ENCODE data around the gene UBE4A. TPM values are rescaled to one million over a fixed set of nuclear protein-coding genes. Genes with fewer than 3 reads are reported as not detected.

UBE4A gene
- total RNA-seq, 2 experiments from 2014 or later, result 42.6 to 49.1 TPM

DNA sequence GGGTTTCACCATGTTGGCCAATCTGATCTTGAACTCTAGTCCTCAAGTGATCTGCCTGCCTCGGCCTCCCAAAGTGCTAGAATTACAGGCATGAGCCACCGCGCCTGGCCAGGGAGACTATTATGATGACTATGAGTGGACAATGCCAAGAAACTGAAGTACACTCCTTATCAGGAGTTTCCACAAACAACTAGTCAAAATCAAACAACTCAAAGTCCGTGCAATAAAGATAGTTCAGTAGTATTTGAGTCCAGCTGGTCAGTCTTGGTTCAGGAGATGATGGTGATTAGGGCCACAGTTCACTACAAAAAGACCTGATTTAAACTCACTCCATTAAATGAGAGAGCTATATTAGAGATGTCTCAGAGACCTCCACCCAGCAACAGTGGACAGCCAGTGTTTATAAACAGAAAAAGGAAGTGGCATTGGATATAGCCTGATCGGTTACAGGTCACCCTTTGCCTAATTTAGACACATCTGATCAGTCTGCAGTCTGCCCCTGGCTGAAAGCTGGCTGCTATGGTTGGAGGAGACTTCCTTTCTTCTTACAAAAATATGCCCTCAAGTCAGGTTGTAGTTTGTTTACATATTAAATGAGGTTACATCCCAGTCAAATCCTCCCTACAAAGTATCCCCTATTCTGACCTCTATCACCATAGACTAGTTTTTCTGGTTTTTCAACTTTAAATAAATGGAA, 37.9 kb upstream of the UBE4A start:
- Mint-ChIP-seq H3K9me3 (peaks cover 18% of the 10 kb centered on the region), H3K27ac (peak overlapping the region; percentile 20)

GRCh38 chr11:118322721-118323120, 36.7 kb upstream of the UBE4A start:
- no peak for DNase-seq
- ChIA-PET CTCF (interaction anchor here (1.1 to 1.6 kb wide), 4 partner anchors 11 to 111 kb away, joined by 3 to 5 read pairs (median 4); partner anchors contain the start of gene CD3D), POLR2A (no interaction called here)
- H3K4me1 Mint-ChIP-seq, result peaks cover 51% of the 10 kb centered on the region
- peaks cover 47% of the 10 kb centered on the region for H3K36me3 Mint-ChIP-seq (ENCODE audit: low read depth)
- H3K27me3 Mint-ChIP-seq, result no peaks in the 10 kb centered on the region
- no peak overlapping the region for H3K27ac Mint-ChIP-seq
- H3K9me3 Mint-ChIP-seq, result peaks cover 14% of the 10 kb centered on the region
- no peak overlapping the region for H3K4me3 Mint-ChIP-seq

More for the DNA sequence above, 37.9 kb upstream of the UBE4A start:
- DNase-seq, result no peak
- POLR2A ChIA-PET, result no interaction called here
- CTCF ChIA-PET, result interaction anchor here (1.2 to 1.5 kb wide), 2 partner anchors 22 to 123 kb away, joined by 4 read pairs; partner anchors contain the start of gene CD3G
- H3K4me3 Mint-ChIP-seq, result no peak overlapping the region
- H3K36me3 Mint-ChIP-seq (ENCODE audit: low read depth), result peaks cover 52% of the 10 kb centered on the region
- H3K27me3 Mint-ChIP-seq, result no peaks in the 10 kb centered on the region
- peaks cover 59% of the 10 kb centered on the region for H3K4me1 Mint-ChIP-seq

DNA sequence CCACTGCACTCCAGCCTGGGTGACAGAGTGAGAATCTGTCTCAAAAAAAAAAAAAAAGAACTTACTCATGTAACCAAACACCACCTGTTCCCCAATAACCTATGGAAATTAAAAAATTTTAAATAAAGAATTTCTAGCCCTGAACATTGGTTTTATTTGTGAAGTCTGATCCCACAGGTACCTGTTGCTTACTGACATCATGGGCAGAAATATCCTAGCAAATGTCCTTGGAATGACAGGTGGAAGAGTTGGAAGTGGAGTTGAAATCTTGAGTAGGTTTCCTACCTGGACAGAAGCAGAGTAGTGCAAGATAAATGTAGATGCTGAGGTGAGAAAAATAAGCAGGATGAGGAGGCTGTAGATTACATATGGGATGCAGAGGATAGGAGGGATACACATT, 34.1 kb upstream of the UBE4A start:
- POLR2A ChIA-PET, result no interaction called here
- no peak overlapping the region for H3K4me3 Mint-ChIP-seq
- DNase-seq, result no peak
- CTCF ChIA-PET, result interaction anchor here (1.0 kb wide), 1 partner anchor 355 kb away, joined by 4 read pairs; no protein-coding TSS in a partner anchor
- H3K4me1 Mint-ChIP-seq, result peaks cover 29% of the 10 kb centered on the region
- H3K27me3 Mint-ChIP-seq, result no peaks in the 10 kb centered on the region
- H3K27ac Mint-ChIP-seq, result no peak overlapping the region
- peaks cover 37% of the 10 kb centered on the region for H3K36me3 Mint-ChIP-seq (ENCODE audit: low read depth)
- peaks cover 9% of the 10 kb centered on the region for H3K9me3 Mint-ChIP-seq

- Mint-ChIP-seq H3K27ac (no peak overlapping the region), H3K9me3 (peaks cover 2% of the 10 kb centered on the region), H3K4me1 (peaks cover 12% of the 10 kb centered on the region), H3K36me3 (ENCODE audit: low read depth) (peaks cover 29% of the 10 kb centered on the region), H3K4me3 (no peak overlapping the region), H3K27me3 (no peaks in the 10 kb centered on the region)
- no peak for DNase-seq
- ChIA-PET CTCF (no interaction called here), POLR2A (no interaction called here)
Observed at GRCh38 chr11:118328745-118329144, 30.7 kb upstream of the UBE4A start.

DNA sequence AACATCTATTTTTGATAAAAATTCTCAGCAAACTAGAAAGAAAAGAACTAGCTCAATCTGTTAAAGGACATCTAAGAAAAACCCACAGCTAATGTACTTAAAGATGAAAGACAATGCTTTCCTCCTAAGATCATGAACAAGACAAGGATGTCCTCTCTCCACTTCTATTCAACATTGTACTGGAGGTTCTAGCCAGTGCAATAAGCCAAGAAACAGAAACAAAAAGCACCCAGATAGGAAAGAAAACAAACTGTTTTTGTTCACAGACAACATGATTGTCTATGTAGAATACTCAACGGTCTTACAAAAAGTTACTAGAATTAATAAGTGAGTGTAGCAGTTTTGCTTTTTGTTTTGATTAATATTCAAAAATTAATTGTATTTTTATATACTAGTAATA, 24.7 kb upstream of the UBE4A start:
- CTCF ChIA-PET, result no interaction called here
- POLR2A ChIA-PET, result no interaction called here
- Mint-ChIP-seq H3K9me3 (no peaks in the 10 kb centered on the region), H3K4me3 (peak overlapping the region; percentile 25), H3K27me3 (no peaks in the 10 kb centered on the region), H3K4me1 (peaks cover 51% of the 10 kb centered on the region), H3K27ac (peak overlapping the region; percentile 75), H3K36me3 (ENCODE audit: low read depth) (peaks cover 46% of the 10 kb centered on the region)
- DNase-seq, result no peak

- peaks cover 60% of the 10 kb centered on the region for H3K36me3 Mint-ChIP-seq (ENCODE audit: low read depth)
Observed at GRCh38 chr11:118338637-118339061, 20.8 kb upstream of the UBE4A start.

DNA sequence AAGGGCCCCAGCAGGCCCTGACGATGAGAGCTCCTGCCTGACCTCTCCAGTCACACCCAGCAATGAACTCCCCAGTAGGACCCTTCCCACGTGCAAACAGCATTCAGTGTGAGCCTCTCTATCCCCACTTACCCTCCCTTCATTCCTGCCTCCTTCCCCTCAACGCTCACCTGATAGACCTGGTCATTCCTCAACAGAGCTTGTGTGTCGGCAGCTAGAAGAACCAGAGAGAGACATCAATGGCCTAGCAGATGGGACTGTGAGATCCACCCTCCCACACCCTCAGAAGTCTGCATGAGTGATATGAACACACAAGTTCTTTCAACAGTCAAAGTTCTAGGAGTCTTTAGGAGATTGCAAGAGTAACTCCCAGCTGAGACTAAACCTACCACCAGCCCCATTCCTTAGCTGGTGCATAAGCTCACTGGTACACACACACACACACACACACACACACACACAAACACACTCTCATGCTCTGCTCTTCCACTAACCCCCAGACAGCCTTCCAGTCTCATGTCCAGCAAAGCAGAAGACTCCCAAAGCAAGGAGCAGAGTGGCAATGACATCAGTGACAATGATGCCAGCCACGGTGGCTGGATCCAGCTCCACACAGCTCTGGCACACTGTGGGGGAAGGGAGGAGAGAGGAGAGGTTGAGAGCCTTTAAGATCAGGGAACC, 20.0 kb upstream of the UBE4A start:
- POLR2A ChIA-PET, result no interaction called here
- CTCF ChIA-PET, result interaction anchor here (0.6 to 5.6 kb wide), 9 partner anchors 13 to 168 kb away, joined by 3 to 24 read pairs (median 4); no protein-coding TSS in a partner anchor
- H3K27ac Mint-ChIP-seq, result peak overlapping the region; percentile 98
- no peaks in the 10 kb centered on the region for H3K9me3 Mint-ChIP-seq
- peak overlapping the region; percentile 94 for H3K4me3 Mint-ChIP-seq
- no peaks in the 10 kb centered on the region for H3K27me3 Mint-ChIP-seq
- H3K4me1 Mint-ChIP-seq, result peaks cover 61% of the 10 kb centered on the region
- DNase-seq, result no peak
- peaks cover 60% of the 10 kb centered on the region for H3K36me3 Mint-ChIP-seq (ENCODE audit: low read depth)

More at GRCh38 chr11:118338637-118339061, 20.8 kb upstream of the UBE4A start:
- Mint-ChIP-seq H3K27me3 (no peaks in the 10 kb centered on the region), H3K4me1 (peaks cover 61% of the 10 kb centered on the region), H3K4me3 (peak overlapping the region; percentile 94), H3K9me3 (no peaks in the 10 kb centered on the region), H3K27ac (peak overlapping the region; percentile 98)
- ChIA-PET POLR2A (no interaction called here), CTCF (interaction anchor here (0.6 to 2.6 kb wide), 9 partner anchors 12 to 686 kb away, joined by 3 to 8 read pairs (median 5); no protein-coding TSS in a partner anchor)
- peak; percentile 95 for DNase-seq

GRCh38 chr11:118340449-118340848, 19.0 kb upstream of the UBE4A start:
- no peak for DNase-seq
- Mint-ChIP-seq H3K4me1 (peaks cover 55% of the 10 kb centered on the region), H3K27ac (peak overlapping the region; percentile 98), H3K9me3 (no peaks in the 10 kb centered on the region), H3K36me3 (ENCODE audit: low read depth) (peaks cover 65% of the 10 kb centered on the region), H3K4me3 (peak overlapping the region; percentile 94), H3K27me3 (no peaks in the 10 kb centered on the region)
- ChIA-PET CTCF (interaction anchor here (0.5 to 5.6 kb wide), 6 partner anchors 32 to 185 kb away, joined by 3 to 24 read pairs (median 6); no protein-coding TSS in a partner anchor), POLR2A (no interaction called here)

DNA sequence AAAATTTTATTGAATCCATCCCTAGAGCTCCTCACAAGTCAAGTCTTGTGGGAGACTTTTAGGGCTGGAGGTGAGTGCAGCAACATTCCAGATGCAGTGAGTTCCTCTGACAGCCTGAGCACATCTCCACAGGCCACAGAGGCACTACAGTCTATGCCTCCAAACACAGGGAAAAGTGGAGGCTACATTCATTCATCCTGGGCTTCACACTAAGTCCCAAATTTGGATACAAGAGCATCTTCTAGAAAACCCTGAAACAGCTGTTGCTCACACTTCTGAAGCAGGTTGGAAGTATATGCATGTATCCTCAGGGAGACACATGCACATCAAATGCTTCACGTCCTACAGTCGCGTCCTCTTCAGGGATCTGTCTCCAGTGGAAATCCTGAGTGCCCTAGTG, 18.1 kb upstream of the UBE4A start:
- Mint-ChIP-seq H3K36me3 (ENCODE audit: low read depth) (peaks cover 71% of the 10 kb centered on the region), H3K27me3 (no peaks in the 10 kb centered on the region), H3K9me3 (no peaks in the 10 kb centered on the region), H3K4me3 (peak overlapping the region; percentile 94), H3K4me1 (peaks cover 57% of the 10 kb centered on the region), H3K27ac (peak overlapping the region; percentile 98)
- CTCF ChIA-PET, result interaction anchor here (0.6 to 5.6 kb wide), 6 partner anchors 28 to 143 kb away, joined by 3 to 24 read pairs (median 6); partner anchors contain the start of gene JAML
- POLR2A ChIA-PET, result interaction anchor here (2.2 kb wide), 1 partner anchor 36 kb away, joined by 17 read pairs; the partner anchor contains the start of gene CD3E
- no peak for DNase-seq

DNA sequence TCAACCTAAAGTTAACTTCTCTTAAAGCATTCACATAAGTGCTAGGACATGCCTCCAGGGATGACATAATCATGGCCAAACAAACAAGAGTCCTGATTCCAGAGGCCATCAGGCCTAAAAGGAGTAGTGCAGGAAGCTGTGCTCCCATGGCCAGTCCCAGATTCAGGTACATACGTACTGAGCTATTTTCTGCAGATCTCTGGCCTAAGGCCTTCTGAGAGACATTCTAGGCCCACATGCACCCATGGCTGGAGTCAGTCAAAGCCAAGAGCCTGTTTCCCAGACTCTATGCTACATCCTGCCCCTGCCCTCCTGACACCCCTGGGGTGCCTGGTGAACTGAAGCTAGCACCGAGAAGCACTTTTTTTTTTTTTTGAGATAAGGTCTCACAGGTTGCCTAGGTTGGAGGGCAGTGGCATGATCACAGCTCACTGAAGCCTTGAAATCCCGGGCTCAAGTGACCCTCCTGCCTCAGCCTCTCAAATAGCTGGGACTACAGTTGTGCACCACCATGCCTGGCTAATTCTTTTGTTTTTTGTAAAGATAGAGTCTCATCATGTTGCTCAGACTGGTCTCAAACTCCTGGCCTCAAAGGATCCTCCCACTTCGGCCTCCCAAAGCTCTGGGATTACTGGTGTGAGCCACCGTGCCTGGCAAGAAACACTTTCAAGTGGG, 17.4 kb upstream of the UBE4A start:
- Mint-ChIP-seq H3K27me3 (no peaks in the 10 kb centered on the region), H3K27ac (peak overlapping the region; percentile 98), H3K4me3 (peak overlapping the region; percentile 94), H3K9me3 (no peaks in the 10 kb centered on the region), H3K4me1 (peaks cover 59% of the 10 kb centered on the region), H3K36me3 (ENCODE audit: low read depth) (peaks cover 71% of the 10 kb centered on the region)
- POLR2A ChIA-PET, result interaction anchor here (1.3 to 2.2 kb wide), 2 partner anchors 30 to 37 kb away, joined by 4 to 17 read pairs; partner anchors contain the start of gene CD3E
- DNase-seq, result no peak
- CTCF ChIA-PET, result interaction anchor here (0.6 to 5.6 kb wide), 14 partner anchors 18 to 147 kb away, joined by 3 to 24 read pairs (median 4); partner anchors contain the start of genes CD3E, JAML and UBE4A

DNA sequence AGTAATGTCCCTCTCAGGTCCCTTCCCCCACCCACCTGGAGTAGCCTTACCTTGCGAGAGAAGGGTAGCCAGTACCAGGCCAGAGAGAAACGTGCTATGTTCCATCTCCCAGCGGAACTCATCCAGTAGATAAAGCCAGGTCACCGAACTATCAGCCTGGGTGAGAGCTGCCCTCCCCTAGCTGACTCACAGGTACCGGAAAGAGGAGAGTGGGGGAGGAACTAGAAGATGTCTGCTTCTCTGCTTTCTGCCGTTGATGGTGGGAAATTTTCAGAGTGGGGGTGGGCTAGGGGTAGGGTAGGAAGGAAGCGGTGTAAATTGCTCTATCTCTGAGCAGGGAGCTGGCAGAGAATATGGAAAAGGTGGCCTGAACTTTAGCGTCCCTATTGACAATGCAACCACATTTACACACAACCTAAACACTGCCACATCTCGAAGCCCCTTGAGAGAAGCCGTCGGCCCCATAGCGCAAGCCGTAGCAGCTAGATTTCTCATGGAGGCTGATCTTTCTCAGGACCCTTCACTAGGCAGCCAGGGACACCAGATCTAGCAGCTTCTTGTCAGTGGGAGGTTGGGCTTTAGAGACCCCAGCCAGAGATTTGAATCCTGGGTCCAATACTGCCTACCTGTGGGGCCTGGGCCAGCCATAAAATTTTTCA, 16.8 kb upstream of the UBE4A start, which contains the start of gene CD3D:
CD3D (minus strand) TSS at position 203 of the 659 bp plus-strand sequence; CDS start at position 105, 98 bp downstream.
- H3K9me3 Mint-ChIP-seq, result no peaks in the 10 kb centered on the region
- ChIA-PET CTCF (interaction anchor here (0.8 to 5.6 kb wide), 11 partner anchors 17 to 146 kb away, joined by 3 to 24 read pairs (median 4); partner anchors contain the start of genes CD3E, JAML and UBE4A), POLR2A (interaction anchor here (0.6 to 2.2 kb wide), 3 partner anchors 31 to 37 kb away, joined by 3 to 17 read pairs (median 4); partner anchors contain the start of gene CD3E)
- peak within 1 kb of the TSS; percentile 94 for H3K4me3 Mint-ChIP-seq
- peak within 1 kb of the TSS; percentile 98 for H3K27ac Mint-ChIP-seq
- H3K27me3 Mint-ChIP-seq, result no peaks in the 10 kb centered on the region
- peaks cover 74% of the 10 kb centered on the region for H3K36me3 Mint-ChIP-seq (ENCODE audit: low read depth)
- DNase-seq, result peak; percentile 77
- peaks cover 65% of the 10 kb centered on the region for H3K4me1 Mint-ChIP-seq

Measured in activated CD4-positive, alpha-beta T cell treated with anti-CD3 and anti-CD28 coated beads, Interleukin-2, amount 10 ng/mL, durations not matched to agents 7 days and 5 days (primary cell).